ENCODE measurements around the gene ALAS1. TPM values are rescaled to one million over a fixed set of nuclear protein-coding genes. Genes with fewer than 3 reads are reported as not detected.

The ALAS1 gene
- total and polyA plus RNA-seq, 2 of the 13 experiments (the other 11 are each of a cell fraction or from before 2014, with no cell fraction given) = 36.0 to 43.2 TPM

DNA sequence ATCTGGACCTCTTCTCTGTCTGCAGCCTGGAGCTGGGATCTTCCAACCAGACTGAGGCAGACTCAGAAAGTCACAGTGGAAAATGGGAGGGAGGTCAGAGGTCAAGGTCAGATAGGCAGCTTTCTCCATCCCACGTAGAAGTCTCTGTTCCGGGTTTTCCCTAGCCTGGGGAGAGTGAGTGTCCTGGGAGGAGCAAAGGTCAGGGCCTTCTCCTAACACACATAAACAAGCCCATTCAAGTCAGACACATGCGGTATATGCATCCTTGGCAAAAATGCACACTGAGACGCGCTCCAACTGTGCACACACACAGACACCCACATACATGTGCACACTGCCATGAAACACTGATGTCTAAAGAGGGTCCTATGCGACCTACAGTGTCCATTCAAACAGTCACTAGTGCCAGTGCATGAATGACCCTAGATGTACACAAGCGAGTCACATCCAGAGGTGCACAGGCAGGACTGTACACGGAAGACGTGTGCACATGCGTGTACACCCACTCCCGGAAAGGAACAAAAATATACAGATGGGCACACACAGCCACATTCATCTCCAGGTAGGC, 40.3 kb downstream of the ALAS1 start (continued):
- TF ChIP-seq TEAD3 (CRISPR knock-in tag; optimal IDR thresholded peaks at IDR 0.05; ENCODE audit: borderline replicate concordance) (peak; percentile 42), ZNF557 (CRISPR knock-in tag; IDR thresholded peaks at IDR 0.05) (no peak), PTBP1 (IDR thresholded peaks at IDR 0.05; ENCODE audit: low read depth, low read length, poor library complexity, severe bottlenecking) (no peak), POLR2AphosphoS2 (IDR thresholded peaks at IDR 0.05; ENCODE audit: low read depth, low read length) (no peak), ZNF644 (CRISPR knock-in tag; IDR thresholded peaks at IDR 0.05; ENCODE audit: low read depth) (no peak), EP300 (IDR thresholded peaks at IDR 0.05; ENCODE audit: low read depth in 2 of 2, low read length in 2 of 2) (no peak; a peak in 1 of 4 replicates), EP300 (CRISPR knock-in tag; IDR thresholded peaks at IDR 0.05; ENCODE audit: borderline replicate concordance) (peak; percentile 33; the same call in 1 of the 2 replicates), FOXK1 (CRISPR knock-in tag; IDR thresholded peaks at IDR 0.05; ENCODE audit: borderline replicate concordance, low read depth) (peak; percentile 93; the same call in 1 of the 2 replicates), KAT8 (CRISPR knock-in tag; IDR thresholded peaks at IDR 0.05) (peak; percentile 32; the same call in 1 of the 2 replicates), MIER2 (CRISPR knock-in tag; IDR thresholded peaks at IDR 0.05) (peak; percentile 45; the same call in 1 of the 2 replicates), NCOR1 (IDR thresholded peaks at IDR 0.05; ENCODE audit: borderline replicate concordance, low read length) (peak; percentile 83; the same call in 1 of the 2 replicates), NR1H2 (CRISPR knock-in tag; IDR thresholded peaks at IDR 0.05; ENCODE audit: borderline replicate concordance, low read depth) (no peak), SMYD3 (CRISPR knock-in tag; IDR thresholded peaks at IDR 0.05) (peak; percentile 81; the same call in 1 of the 2 replicates), JUN (CRISPR knock-in tag; IDR thresholded peaks at IDR 0.05) (no peak), CBX2 (IDR thresholded peaks at IDR 0.05; ENCODE audit: low read depth, low read length) (no peak), CBX2 (CRISPR knock-in tag; IDR thresholded peaks at IDR 0.05; ENCODE audit: low read depth) (no peak)
- TF ChIP-seq, protein P1, sequence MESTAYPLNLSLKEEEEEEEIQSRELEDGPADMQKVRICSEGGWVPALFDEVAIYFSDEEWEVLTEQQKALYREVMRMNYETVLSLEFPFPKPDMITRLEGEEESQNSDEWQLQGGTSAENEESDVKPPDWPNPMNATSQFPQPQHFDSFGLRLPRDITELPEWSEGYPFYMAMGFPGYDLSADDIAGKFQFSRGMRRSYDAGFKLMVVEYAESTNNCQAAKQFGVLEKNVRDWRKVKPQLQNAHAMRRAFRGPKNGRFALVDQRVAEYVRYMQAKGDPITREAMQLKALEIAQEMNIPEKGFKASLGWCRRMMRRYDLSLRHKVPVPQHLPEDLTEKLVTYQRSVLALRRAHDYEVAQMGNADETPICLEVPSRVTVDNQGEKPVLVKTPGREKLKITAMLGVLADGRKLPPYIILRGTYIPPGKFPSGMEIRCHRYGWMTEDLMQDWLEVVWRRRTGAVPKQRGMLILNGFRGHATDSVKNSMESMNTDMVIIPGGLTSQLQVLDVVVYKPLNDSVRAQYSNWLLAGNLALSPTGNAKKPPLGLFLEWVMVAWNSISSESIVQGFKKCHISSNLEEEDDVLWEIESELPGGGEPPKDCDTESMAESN (CRISPR knock-in tag; conservative IDR thresholded peaks at IDR 0.05) = peak; percentile 44; the same call in 1 of the 2 replicates
- TF ChIP-seq, protein P2, sequence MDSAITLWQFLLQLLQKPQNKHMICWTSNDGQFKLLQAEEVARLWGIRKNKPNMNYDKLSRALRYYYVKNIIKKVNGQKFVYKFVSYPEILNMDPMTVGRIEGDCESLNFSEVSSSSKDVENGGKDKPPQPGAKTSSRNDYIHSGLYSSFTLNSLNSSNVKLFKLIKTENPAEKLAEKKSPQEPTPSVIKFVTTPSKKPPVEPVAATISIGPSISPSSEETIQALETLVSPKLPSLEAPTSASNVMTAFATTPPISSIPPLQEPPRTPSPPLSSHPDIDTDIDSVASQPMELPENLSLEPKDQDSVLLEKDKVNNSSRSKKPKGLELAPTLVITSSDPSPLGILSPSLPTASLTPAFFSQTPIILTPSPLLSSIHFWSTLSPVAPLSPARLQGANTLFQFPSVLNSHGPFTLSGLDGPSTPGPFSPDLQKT (CRISPR knock-in tag; IDR thresholded peaks at IDR 0.05; ENCODE audit: borderline replicate concordance) = no peak
- TF ChIP-seq, protein P3, sequence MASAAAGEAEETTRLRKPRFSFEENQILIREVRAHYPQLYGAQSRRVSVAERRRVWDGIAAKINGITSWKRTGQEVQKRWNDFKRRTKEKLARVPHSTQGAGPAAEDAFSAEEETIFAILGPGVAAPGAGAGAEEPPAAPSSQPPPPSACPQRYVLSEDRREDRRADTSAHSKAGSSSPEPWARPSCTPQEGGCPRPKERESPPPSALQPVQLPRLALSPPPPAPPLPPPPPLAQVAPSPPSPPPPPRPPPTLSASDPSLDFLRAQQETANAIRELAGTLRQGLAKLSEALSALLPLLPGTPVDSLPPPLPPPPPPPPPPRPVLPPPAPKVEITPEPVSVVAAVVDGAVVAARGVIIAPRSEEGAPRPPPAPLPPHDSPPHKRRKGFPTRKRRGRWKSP (CRISPR knock-in tag; IDR thresholded peaks at IDR 0.05) = 0 out of 2 replicates have a peak, but pooled peaks have one; percentile 57
- TF ChIP-seq, protein P4, sequence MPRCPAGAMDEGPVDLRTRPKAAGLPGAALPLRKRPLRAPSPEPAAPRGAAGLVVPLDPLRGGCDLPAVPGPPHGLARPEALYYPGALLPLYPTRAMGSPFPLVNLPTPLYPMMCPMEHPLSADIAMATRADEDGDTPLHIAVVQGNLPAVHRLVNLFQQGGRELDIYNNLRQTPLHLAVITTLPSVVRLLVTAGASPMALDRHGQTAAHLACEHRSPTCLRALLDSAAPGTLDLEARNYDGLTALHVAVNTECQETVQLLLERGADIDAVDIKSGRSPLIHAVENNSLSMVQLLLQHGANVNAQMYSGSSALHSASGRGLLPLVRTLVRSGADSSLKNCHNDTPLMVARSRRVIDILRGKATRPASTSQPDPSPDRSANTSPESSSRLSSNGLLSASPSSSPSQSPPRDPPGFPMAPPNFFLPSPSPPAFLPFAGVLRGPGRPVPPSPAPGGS (CRISPR knock-in tag; IDR thresholded peaks at IDR 0.05) = no peak; the same call in 1 of the 2 replicates

Data from HepG2 (cell line).